Ovary (tissue), 9 donors: ENCODE results near the gene ESX1. TPM values are rescaled to one million over a fixed set of nuclear protein-coding genes. Genes with fewer than 3 reads are reported as not detected.

ENCODE experiments used
- DNase-seq, 5 donors: peaks; one replicate each; pipeline ENCODE4 v3.0.0-alpha.2; 2019 to 2020
- H3K27ac ChIP-seq, 2 donors: fragments of 200-600 bp; one replicate each; pipeline versions ENCODE4 v1.5.1 to v1.8.0; 2019 to 2022
- H3K27me3 ChIP-seq: fragments of 200-600 bp; one replicate; pipeline ENCODE4 v1.8.0; 2022
- H3K36me3 ChIP-seq: fragments of 200-600 bp; sonication (generic); one replicate; pipeline ENCODE4 v1.5.1; 2019
- H3K4me1 ChIP-seq: one replicate; pipeline ENCODE4 v1.8.1; 2013; ENCODE audit warnings: mild to moderate bottlenecking, moderate library complexity; ENCODE audit not compliant: insufficient read depth
- H3K4me3 ChIP-seq: fragments of 200-600 bp; sonication (generic); one replicate; pipeline ENCODE4 v1.5.1; 2017
- H3K9me3 ChIP-seq, 2 donors: fragments of 200-600 bp in 1 of 2; sonication (generic) in 1 of 2; one replicate each; pipeline versions ENCODE4 v1.5.1 to v1.8.1; 2013 to 2019; ENCODE audit warnings: mild to moderate bottlenecking in 1 of 2, moderate library complexity in 1 of 2
- EP300 ChIP-seq: sonication (generic); formaldehyde crosslinking; IDR thresholded peaks from one replicate; pipeline ENCODE4 v1.6.1; 2017; ENCODE audit warnings: antibody characterized with exemption
- POLR2A ChIP-seq: fragments of 450-650 bp; IDR thresholded peaks from one replicate; pipeline ENCODE4 v1.6.1; 2017; ENCODE audit warnings: antibody characterized with exemption, mild to moderate bottlenecking, moderate library complexity
- WGBS, 3 donors: extraction: QIAGEN DNeasy Blood & Tissue Kit in 1 of 3; methylation state at CpG; one replicate each; pipeline versions ENCODE4 v1.1.5 to v1.1.7; 2013 to 2017; 5-methylcytosine and 5-hydroxymethylcytosine counted together
- intact Hi-C, 4 donors: fragments of 100-400 bp; cut with DNase I; formaldehyde crosslinking; loops; one replicate each; pipeline versions ENCODE4 v1.11.0 to v1.15.1; 2022 to 2023
- polyA plus RNA-seq, 2 donors: library from polyadenylated mRNA; stranded (reverse); fragments of 200-250 nt in 1 of 2; fragments of 350-450 nt in 1 of 2; fragmentation: Illumina TruSeq in 1 of 2; extraction: RNeasy Lipid Tissue Mini Kit (QIAGEN cat#74804) in 1 of 2; gene quantifications; one replicate each; pipeline ENCODE4 v1.2.3, GENCODE V29; 2013 to 2014
- total RNA-seq, 7 donors: library from RNA; depleted of rRNA in 2 of 7; stranded (reverse); fragments of >200 nt in 2 of 7; fragmentation: NEBNext Ultra II Directional in 3 of 7; extraction: Animal tissue kit (Norgen Biotek cat#: 25700) in 3 of 7; gene quantifications; one replicate each; pipeline versions ENCODE4 v1.1.0 to v1.2.4, GENCODE V29; 2016 to 2023
- TF ChIP-seq, protein P1 (sequence below), 3 donors: fragments of 450-650 bp in 2 of 3; fragments of 200-600 bp in 1 of 3; IDR thresholded peaks; one replicate each; pipeline versions ENCODE4 v1.5.1 to v1.8.0; 2016 to 2022; ENCODE audit warnings: antibody characterized with exemption in 3 of 3, mild to moderate bottlenecking in 1 of 3
- donor health status: DM: no; HTN: no; CAD: no; lungs with moderate emphysema.
- donor health status: DM: no; HTN: no; CAD: no.
- donor health status: Bipolar disorder and iron deficiency.
- donor health status: DM: yes; HTN: yes; CAD: no.
- donor health status: DM: no; HTN: no; CAD: no.
- donor health status: DM: yes; HTN: yes; CAD: no.

Gene ESX1
- total and polyA plus RNA-seq, 9 donors, result not detected

- no peak for DNase-seq
- WGBS, 3 donors, result 52 to 66% (median 55%) methylated on average over 4 of the region's 4 CpGs
- Histone ChIP-seq H3K27me3 (no peaks in the 10 kb centered on the region), H3K4me1 (no peaks in the 10 kb centered on the region), H3K36me3 (no peaks in the 10 kb centered on the region), H3K9me3 (no peaks in the 10 kb centered on the region), H3K27ac (no peak overlapping the region), H3K4me3 (no peak overlapping the region)
- TF ChIP-seq, protein P1, sequence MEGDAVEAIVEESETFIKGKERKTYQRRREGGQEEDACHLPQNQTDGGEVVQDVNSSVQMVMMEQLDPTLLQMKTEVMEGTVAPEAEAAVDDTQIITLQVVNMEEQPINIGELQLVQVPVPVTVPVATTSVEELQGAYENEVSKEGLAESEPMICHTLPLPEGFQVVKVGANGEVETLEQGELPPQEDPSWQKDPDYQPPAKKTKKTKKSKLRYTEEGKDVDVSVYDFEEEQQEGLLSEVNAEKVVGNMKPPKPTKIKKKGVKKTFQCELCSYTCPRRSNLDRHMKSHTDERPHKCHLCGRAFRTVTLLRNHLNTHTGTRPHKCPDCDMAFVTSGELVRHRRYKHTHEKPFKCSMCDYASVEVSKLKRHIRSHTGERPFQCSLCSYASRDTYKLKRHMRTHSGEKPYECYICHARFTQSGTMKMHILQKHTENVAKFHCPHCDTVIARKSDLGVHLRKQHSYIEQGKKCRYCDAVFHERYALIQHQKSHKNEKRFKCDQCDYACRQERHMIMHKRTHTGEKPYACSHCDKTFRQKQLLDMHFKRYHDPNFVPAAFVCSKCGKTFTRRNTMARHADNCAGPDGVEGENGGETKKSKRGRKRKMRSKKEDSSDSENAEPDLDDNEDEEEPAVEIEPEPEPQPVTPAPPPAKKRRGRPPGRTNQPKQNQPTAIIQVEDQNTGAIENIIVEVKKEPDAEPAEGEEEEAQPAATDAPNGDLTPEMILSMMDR (IDR thresholded peaks at IDR 0.05), result no peak
- TF ChIP-seq EP300 (no peak), POLR2A (no peak)
- intact Hi-C loops, result no loop called here
These were observed 30.5 kb upstream of the ESX1 start for GRCh38 chrX:104285201-104285600.

DNA sequence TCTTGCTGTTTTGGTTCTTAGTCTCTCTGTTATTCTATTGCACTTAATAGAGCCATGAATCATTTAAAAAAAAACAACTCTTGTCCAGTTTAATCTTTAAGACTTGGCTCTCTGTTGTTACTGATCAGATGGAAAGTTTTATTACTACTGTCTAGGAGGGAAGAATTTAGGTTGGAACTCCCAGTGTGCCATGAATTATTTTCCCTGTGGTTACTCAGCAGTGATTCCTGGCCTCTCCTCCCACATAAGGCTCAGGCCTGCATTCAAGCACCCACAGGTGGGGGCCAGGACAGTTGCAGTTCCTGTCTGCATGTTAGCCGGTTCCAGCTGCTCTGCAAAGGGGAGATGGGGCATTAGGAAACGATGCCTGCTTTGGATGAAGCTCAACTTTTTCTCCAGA, 29.8 kb upstream of the ESX1 start:
- TF ChIP-seq, protein P1 (IDR thresholded peaks at IDR 0.05), result no peak
- TF ChIP-seq EP300 (no peak), POLR2A (no peak)
- Histone ChIP-seq H3K27ac (no peak overlapping the region), H3K4me3 (no peak overlapping the region), H3K4me1 (no peaks in the 10 kb centered on the region), H3K9me3 (no peaks in the 10 kb centered on the region), H3K27me3 (no peaks in the 10 kb centered on the region), H3K36me3 (no peaks in the 10 kb centered on the region)
- intact Hi-C loops, result no loop called here
- DNase-seq, result no peak
- 18 to 39% (median 27%) methylated on average over 2 of the region's 2 CpGs for WGBS, 3 donors

- Histone ChIP-seq H3K27ac (no peak overlapping the region), H3K4me1 (no peaks in the 10 kb centered on the region), H3K9me3 (no peaks in the 10 kb centered on the region), H3K27me3 (no peaks in the 10 kb centered on the region), H3K4me3 (no peak overlapping the region), H3K36me3 (no peaks in the 10 kb centered on the region)
- WGBS, 3 donors, result 43% methylated on average over 9 of the region's 9 CpGs
- DNase-seq, result no peak
- intact Hi-C loops, result no loop called here
- TF ChIP-seq, protein P1 (IDR thresholded peaks at IDR 0.05), result no peak
- TF ChIP-seq EP300 (no peak), POLR2A (no peak)
These were observed 27.5 kb upstream of the ESX1 start for GRCh38 chrX:104282166-104282725.

- H3K4me3 ChIP-seq, result no peak overlapping the region
- no peaks in the 10 kb centered on the region for H3K36me3 ChIP-seq
- H3K4me1 ChIP-seq, result no peaks in the 10 kb centered on the region
- no peak overlapping the region for H3K27ac ChIP-seq
- TF ChIP-seq, protein P1 (IDR thresholded peaks at IDR 0.05), result no peak
- no peak for TF ChIP-seq POLR2A
- TF ChIP-seq EP300, result no peak
- no peaks in the 10 kb centered on the region for H3K9me3 ChIP-seq
- no peaks in the 10 kb centered on the region for H3K27me3 ChIP-seq
- WGBS, 3 donors, result 80 to 89% (median 86%) methylated on average over 4 of the region's 4 CpGs
- intact Hi-C loops, result no loop called here
- no peak for DNase-seq
These were observed 26.8 kb upstream of the ESX1 start for GRCh38 chrX:104281564-104281963.
